ENCODE measurements around the gene BMF. TPM values are rescaled to one million over a fixed set of nuclear protein-coding genes. Genes with fewer than 3 reads are reported as not detected.

The BMF gene, protein sequence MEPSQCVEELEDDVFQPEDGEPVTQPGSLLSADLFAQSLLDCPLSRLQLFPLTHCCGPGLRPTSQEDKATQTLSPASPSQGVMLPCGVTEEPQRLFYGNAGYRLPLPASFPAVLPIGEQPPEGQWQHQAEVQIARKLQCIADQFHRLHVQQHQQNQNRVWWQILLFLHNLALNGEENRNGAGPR
- total RNA-seq (2022) (78.2 and 81.5 TPM in 2 replicates), Bru-seq, nascent RNA (percentile 90 among the genes with signal in this experiment), BruChase-seq, experiment 1, labeled RNA remaining after a 2-hour chase (percentile 90 among the genes with signal in this experiment), BruChase-seq, experiment 2, labeled RNA remaining after a 6-hour chase (percentile 77 among the genes with signal in this experiment)
- long read RNA-seq, full-length matches to known transcripts = 4 of 30 reads
- long read RNA-seq, partial matches to known transcripts = 3 of 30 reads
- long read RNA-seq, other reads (novel, unspliced or antisense) = 23 of 30 reads

DNA sequence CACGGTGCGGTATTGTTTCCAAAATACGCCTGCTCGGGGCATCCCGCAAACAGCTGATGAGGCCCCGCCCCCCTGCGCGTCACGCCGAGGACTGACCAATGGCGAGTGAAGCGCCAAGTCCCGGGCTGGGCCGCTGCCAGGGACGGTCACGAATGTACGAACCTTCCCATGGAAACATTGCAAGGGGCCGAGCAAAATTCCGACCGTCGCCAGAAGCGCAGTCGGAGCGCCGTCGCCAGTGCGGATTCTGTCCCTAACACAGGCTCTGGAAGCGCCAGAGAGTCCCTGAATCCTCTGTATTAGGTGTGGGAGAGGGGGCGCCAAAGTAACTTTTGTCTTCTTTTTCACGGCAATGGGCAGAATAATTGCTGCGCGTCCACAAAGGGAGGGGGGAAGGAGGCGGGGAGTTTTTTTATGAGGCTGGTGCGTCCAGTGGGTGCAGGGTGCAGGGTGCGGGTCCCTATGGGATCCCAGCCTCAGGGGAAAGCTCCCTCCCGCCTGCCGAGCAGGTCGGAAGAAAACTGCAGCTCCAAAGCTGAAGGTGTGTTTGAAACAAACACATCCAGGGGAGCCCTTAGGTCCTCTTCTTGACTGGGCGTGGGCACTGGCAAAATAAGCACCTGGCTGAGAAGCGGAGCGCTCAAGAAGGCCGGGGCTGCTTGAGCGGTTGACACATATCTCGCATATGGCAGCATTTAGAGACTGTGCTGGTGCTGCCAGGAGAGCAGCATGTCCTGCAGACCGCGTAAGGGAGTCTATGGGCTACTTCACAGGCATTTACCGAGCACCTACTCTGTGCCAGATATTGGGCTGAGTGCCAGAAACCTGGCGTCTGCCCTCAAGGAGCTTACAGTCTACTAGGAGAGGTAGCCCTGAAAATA, at the start of gene BMF:
Gene BMF, minus strand, starts transcription at position 25 of the 881 bp plus-strand sequence. CDS start 2,793 bp downstream, outside the sequence.
- intact Hi-C loops (cut with micrococcal nuclease; ENCODE audit: unreplicated experiment) = loop anchor here (1.0 kb wide), 2 partner anchors 20 to 51 kb away; no protein-coding TSS in a partner anchor
- CTCF ChIA-PET = interaction anchor here (0.5 to 1.3 kb wide), 5 partner anchors 28 to 108 kb away, joined by 3 to 6 read pairs (median 3); no protein-coding TSS in a partner anchor

DNA sequence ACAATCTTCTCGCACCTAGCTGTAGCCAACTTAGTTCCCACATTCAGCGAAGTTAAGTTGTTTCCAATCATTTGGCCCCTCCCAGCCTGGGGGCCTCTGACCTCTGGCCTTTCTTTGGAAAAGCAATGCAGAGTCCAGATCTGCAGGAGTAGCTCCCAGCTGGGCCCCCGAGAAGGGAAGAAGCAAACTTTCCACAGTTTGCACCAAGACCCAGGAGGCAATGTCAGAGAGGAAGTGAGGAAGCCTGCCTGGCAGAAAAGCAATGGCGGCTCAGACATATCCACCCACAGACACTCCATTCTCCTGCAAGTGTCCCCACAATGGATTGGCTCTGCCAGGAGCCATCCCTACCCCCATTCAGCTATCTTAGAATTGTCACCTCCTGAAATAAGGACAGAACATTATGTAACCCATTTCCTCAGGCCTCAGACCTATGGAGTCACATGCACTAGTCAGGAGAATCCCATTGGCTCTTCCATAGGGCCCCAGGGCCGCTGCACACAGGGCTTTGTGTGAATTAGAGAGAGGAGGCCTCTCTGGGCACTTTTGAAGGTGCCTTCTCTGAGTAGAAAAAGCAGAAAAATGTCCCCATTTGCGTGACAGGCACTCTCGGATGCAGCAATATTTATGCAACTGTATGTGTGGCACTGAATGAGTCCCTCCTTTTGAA, 49.2 kb upstream of the BMF start:
- intact Hi-C loops (cut with micrococcal nuclease; ENCODE audit: unreplicated experiment) = no loop called here
- no peaks in the 10 kb centered on the region for H3K36me3 Mint-ChIP-seq (ENCODE audit: insufficient read depth, unreplicated experiment)
- TF ChIP-seq, protein P1, sequence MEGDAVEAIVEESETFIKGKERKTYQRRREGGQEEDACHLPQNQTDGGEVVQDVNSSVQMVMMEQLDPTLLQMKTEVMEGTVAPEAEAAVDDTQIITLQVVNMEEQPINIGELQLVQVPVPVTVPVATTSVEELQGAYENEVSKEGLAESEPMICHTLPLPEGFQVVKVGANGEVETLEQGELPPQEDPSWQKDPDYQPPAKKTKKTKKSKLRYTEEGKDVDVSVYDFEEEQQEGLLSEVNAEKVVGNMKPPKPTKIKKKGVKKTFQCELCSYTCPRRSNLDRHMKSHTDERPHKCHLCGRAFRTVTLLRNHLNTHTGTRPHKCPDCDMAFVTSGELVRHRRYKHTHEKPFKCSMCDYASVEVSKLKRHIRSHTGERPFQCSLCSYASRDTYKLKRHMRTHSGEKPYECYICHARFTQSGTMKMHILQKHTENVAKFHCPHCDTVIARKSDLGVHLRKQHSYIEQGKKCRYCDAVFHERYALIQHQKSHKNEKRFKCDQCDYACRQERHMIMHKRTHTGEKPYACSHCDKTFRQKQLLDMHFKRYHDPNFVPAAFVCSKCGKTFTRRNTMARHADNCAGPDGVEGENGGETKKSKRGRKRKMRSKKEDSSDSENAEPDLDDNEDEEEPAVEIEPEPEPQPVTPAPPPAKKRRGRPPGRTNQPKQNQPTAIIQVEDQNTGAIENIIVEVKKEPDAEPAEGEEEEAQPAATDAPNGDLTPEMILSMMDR (IDR thresholded peaks at IDR 0.05; ENCODE audit: insufficient read depth in 1 of 2, low read depth in 1 of 2, low read length in 1 of 2, severe bottlenecking in 1 of 2, unreplicated experiment in 1 of 2) = no peak
- BruUV-seq (replicated peaks) = no TSS peak
- ChIA-PET POLR2A (no interaction called here), CTCF (no interaction called here)
- no peak overlapping the region for H3K4me3 ChIP-seq (ENCODE audit: low read depth, low read length)
- peaks cover 22% of the 10 kb centered on the region for H3K4me1 ChIP-seq
- no peak overlapping the region for H3K27ac Mint-ChIP-seq (ENCODE audit: unreplicated experiment)
- no peaks in the 10 kb centered on the region for H3K27me3 Mint-ChIP-seq (ENCODE audit: insufficient read depth, unreplicated experiment)
- H3K9me3 ChIP-seq = no peaks in the 10 kb centered on the region
- H3K4me3 Mint-ChIP-seq (ENCODE audit: unreplicated experiment) = no peak overlapping the region
- no peaks in the 10 kb centered on the region for H3K36me3 ChIP-seq (ENCODE audit: control insufficient read depth, insufficient read depth, low read length)
- H3K4me1 Mint-ChIP-seq (ENCODE audit: low read depth, unreplicated experiment) = peaks cover 15% of the 10 kb centered on the region
- no peak for DNase-seq
- no peaks in the 10 kb centered on the region for H3K9me3 Mint-ChIP-seq (ENCODE audit: unreplicated experiment)
- H3K27me3 ChIP-seq (replicated peaks; ENCODE audit: control insufficient read depth, insufficient read depth, low read length) = no peaks in the 10 kb centered on the region

More for the DNA sequence above, at the start of gene BMF:
- DNase-seq = peak; percentile 98 to 99
- Mint-ChIP-seq H3K27ac (ENCODE audit: unreplicated experiment) (peak within 1 kb of the TSS; percentile 96), H3K4me3 (ENCODE audit: unreplicated experiment) (peak within 1 kb of the TSS; percentile 93), H3K36me3 (ENCODE audit: insufficient read depth, unreplicated experiment) (peaks cover 43% of the 10 kb centered on the region), H3K4me1 (ENCODE audit: low read depth, unreplicated experiment) (peaks cover 34% of the 10 kb centered on the region), H3K9me3 (ENCODE audit: unreplicated experiment) (no peaks in the 10 kb centered on the region), H3K27me3 (ENCODE audit: insufficient read depth, unreplicated experiment) (no peaks in the 10 kb centered on the region)
- Histone ChIP-seq H3K36me3 (ENCODE audit: control insufficient read depth, insufficient read depth, low read length) (0 out of 2 replicates have a peak, but pooled peaks cover 3% of the 10 kb centered on the region), H3K4me3 (ENCODE audit: low read depth, low read length) (peak within 1 kb of the TSS; percentile 61), H3K4me1 (peaks cover 34% of the 10 kb centered on the region), H3K9me3 (no peaks in the 10 kb centered on the region), H3K27me3 (replicated peaks; ENCODE audit: control insufficient read depth, insufficient read depth, low read length) (no peaks in the 10 kb centered on the region)
- POLR2A ChIA-PET = interaction anchor here (0.6 to 4.5 kb wide), 4 partner anchors 11 to 170 kb away, joined by 3 to 30 read pairs (median 4); no protein-coding TSS in a partner anchor
- no TSS peak for BruUV-seq (replicated peaks)
- TF ChIP-seq, protein P1 (IDR thresholded peaks at IDR 0.05; ENCODE audit: insufficient read depth in 1 of 2, low read depth in 1 of 2, low read length in 1 of 2, severe bottlenecking in 1 of 2, unreplicated experiment in 1 of 2) = peak; percentile 33 to 54

Measured in Caco-2 (cell line).